ENCODE data around the gene SERGEF. TPM values are rescaled to one million over a fixed set of nuclear protein-coding genes. Genes with fewer than 3 reads are reported as not detected.

Gene SERGEF
- total RNA-seq, 1 donor from 2014 or later = 17.6 TPM

DNA sequence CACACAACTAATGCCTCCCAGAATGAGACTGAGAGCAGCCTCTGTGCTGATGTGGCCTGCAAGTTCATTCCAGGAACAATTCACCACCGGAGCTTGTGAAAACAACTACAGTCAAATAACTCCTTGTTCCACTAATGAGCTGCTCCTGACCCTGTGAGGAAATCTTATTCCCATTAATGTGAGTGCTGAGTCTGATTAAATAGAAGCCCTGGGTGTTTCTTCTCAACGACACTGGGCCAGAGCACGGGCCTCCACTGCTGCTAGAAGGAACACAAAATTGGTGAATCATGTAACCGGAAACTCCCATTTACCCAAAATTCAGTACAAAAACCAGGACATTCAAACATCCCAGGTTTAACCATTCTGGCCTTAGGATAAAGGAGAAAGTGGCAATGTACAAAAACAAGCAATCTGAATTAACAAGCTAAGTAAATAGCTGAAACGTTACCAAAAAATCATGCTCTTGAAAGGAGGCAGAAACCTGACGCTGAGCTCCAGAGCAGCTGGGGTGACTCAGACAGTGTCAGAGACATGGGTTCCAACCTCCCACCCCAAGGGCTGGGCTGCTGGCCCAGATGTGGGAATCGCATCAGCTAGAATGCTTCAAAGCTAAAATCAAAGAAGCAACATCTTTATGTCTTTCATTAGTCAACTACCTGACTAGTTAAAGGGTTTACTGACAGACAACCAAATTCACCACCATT lies 26.7 kb downstream of the SERGEF start:
- Histone ChIP-seq H2AFZ (ENCODE audit: low read depth, low read length) (no peak overlapping the region), H3K4me2 (ENCODE audit: low read length) (peak overlapping the region; percentile 38), H4K20me1 (ENCODE audit: insufficient read depth, low read length) (peaks cover 3% of the 10 kb centered on the region), H3K9me3 (ENCODE audit: insufficient read depth, low read depth, low read length) (no peaks in the 10 kb centered on the region), H3K4me3 (ENCODE audit: insufficient read depth, low read depth, low read length) (no peak overlapping the region), H3K27ac (ENCODE audit: low read depth, low read length) (peak overlapping the region; percentile 51), H3K36me3 (ENCODE audit: insufficient read depth, low read length) (no peaks in the 10 kb centered on the region), H3K79me2 (ENCODE audit: insufficient read depth, low read length) (no peaks in the 10 kb centered on the region), H3K4me1 (ENCODE audit: insufficient read depth, low read length) (peaks cover 16% of the 10 kb centered on the region), H3K9ac (ENCODE audit: low read length) (peak overlapping the region; percentile 42), H3K27me3 (ENCODE audit: insufficient read depth, low read length) (no peaks in the 10 kb centered on the region)
- Mint-ChIP-seq H3K4me1 (ENCODE audit: low read depth, unreplicated experiment) (peaks cover 15% of the 10 kb centered on the region), H3K4me3 (ENCODE audit: unreplicated experiment) (no peak overlapping the region), H3K9me3 (ENCODE audit: unreplicated experiment) (no peaks in the 10 kb centered on the region), H3K36me3 (ENCODE audit: low read depth, unreplicated experiment) (peaks cover 12% of the 10 kb centered on the region), H3K27ac (ENCODE audit: unreplicated experiment) (peak overlapping the region; percentile 5), H3K27me3 (ENCODE audit: low read depth, unreplicated experiment) (no peaks in the 10 kb centered on the region)
- TF ChIP-seq, protein P1, sequence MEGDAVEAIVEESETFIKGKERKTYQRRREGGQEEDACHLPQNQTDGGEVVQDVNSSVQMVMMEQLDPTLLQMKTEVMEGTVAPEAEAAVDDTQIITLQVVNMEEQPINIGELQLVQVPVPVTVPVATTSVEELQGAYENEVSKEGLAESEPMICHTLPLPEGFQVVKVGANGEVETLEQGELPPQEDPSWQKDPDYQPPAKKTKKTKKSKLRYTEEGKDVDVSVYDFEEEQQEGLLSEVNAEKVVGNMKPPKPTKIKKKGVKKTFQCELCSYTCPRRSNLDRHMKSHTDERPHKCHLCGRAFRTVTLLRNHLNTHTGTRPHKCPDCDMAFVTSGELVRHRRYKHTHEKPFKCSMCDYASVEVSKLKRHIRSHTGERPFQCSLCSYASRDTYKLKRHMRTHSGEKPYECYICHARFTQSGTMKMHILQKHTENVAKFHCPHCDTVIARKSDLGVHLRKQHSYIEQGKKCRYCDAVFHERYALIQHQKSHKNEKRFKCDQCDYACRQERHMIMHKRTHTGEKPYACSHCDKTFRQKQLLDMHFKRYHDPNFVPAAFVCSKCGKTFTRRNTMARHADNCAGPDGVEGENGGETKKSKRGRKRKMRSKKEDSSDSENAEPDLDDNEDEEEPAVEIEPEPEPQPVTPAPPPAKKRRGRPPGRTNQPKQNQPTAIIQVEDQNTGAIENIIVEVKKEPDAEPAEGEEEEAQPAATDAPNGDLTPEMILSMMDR (IDR thresholded peaks at IDR 0.05; ENCODE audit: insufficient read depth, low read depth, low read length) = no peak
- DNase-seq (ENCODE audit: low read depth) (peak; percentile 78), FAIRE-seq (no peak)

DNA sequence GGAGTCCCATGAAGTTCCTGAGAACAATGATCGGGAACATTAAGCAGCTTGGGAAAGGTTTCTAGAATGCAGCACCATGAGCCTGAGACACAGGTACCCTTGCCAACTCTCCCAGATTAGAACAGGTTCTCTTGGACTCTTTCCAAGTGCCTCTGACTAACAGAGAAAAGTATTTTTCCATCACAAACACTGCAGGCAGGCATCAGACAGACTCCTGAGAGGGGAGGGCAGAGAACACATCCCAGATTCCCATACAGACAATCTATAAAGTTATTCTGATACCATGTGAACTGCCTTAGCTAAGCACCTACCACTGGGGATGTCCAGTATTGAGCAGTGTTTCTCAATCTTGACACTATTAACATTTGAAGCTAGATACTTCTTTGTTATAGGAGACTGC lies 27.3 kb downstream of the SERGEF start:
- Mint-ChIP-seq H3K27ac (ENCODE audit: unreplicated experiment) (no peak overlapping the region), H3K4me1 (ENCODE audit: low read depth, unreplicated experiment) (peaks cover 15% of the 10 kb centered on the region), H3K9me3 (ENCODE audit: unreplicated experiment) (no peaks in the 10 kb centered on the region), H3K4me3 (ENCODE audit: unreplicated experiment) (no peak overlapping the region), H3K27me3 (ENCODE audit: low read depth, unreplicated experiment) (no peaks in the 10 kb centered on the region), H3K36me3 (ENCODE audit: low read depth, unreplicated experiment) (peaks cover 12% of the 10 kb centered on the region)
- Histone ChIP-seq H3K79me2 (ENCODE audit: insufficient read depth, low read length) (no peaks in the 10 kb centered on the region), H3K27me3 (ENCODE audit: insufficient read depth, low read length) (no peaks in the 10 kb centered on the region), H4K20me1 (ENCODE audit: insufficient read depth, low read length) (peaks cover 3% of the 10 kb centered on the region), H2AFZ (ENCODE audit: low read depth, low read length) (no peak overlapping the region), H3K4me1 (ENCODE audit: insufficient read depth, low read length) (peaks cover 16% of the 10 kb centered on the region), H3K27ac (ENCODE audit: low read depth, low read length) (peak overlapping the region; percentile 51), H3K9me3 (ENCODE audit: insufficient read depth, low read depth, low read length) (no peaks in the 10 kb centered on the region), H3K4me3 (ENCODE audit: insufficient read depth, low read depth, low read length) (no peak overlapping the region), H3K36me3 (ENCODE audit: insufficient read depth, low read length) (no peaks in the 10 kb centered on the region), H3K9ac (ENCODE audit: low read length) (peak overlapping the region; percentile 42), H3K4me2 (ENCODE audit: low read length) (peak overlapping the region; percentile 38)
- DNase-seq (ENCODE audit: low read depth) (peak; percentile 65), FAIRE-seq (no peak)
- TF ChIP-seq, protein P1 (IDR thresholded peaks at IDR 0.05; ENCODE audit: insufficient read depth, low read depth, low read length) = no peak
- no peak for TF ChIP-seq EZH2 (IDR thresholded peaks at IDR 0.05; ENCODE audit: insufficient read depth, low read length)

DNA sequence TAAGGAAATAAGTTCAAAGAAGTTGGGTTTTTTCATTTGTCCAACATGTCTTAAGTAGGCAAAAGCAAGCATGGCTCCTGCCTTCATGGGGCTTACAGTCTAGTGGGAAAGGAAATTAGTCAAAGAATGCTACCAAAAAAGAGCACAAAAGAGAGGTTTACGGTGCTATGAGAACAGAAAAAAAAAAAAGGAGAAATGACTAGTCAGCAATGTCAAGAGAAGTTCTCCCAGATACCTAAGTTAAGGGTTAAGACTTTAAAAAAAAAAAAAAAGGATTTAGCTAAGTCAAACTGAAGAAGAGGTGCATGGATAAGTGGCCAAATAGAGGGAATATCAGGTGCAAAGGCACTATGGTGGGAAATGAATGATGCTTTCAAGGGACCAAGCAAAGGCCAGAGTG lies 29.3 kb downstream of the SERGEF start:
- FAIRE-seq = no peak
- no peak overlapping the region for H3K4me3 Mint-ChIP-seq (ENCODE audit: unreplicated experiment)

More for the DNA sequence above, 29.3 kb downstream of the SERGEF start:
- no peak for DNase-seq (ENCODE audit: low read depth)
- Histone ChIP-seq H3K4me2 (ENCODE audit: low read length) (no peak overlapping the region), H3K9me3 (ENCODE audit: insufficient read depth, low read depth, low read length) (no peaks in the 10 kb centered on the region), H3K4me3 (ENCODE audit: insufficient read depth, low read depth, low read length) (no peak overlapping the region), H4K20me1 (ENCODE audit: insufficient read depth, low read length) (peaks cover 11% of the 10 kb centered on the region), H2AFZ (ENCODE audit: low read depth, low read length) (no peak overlapping the region), H3K4me1 (ENCODE audit: insufficient read depth, low read length) (peaks cover 16% of the 10 kb centered on the region), H3K36me3 (ENCODE audit: insufficient read depth, low read length) (no peaks in the 10 kb centered on the region), H3K79me2 (ENCODE audit: insufficient read depth, low read length) (no peaks in the 10 kb centered on the region), H3K9ac (ENCODE audit: low read length) (no peak overlapping the region), H3K27me3 (ENCODE audit: insufficient read depth, low read length) (no peaks in the 10 kb centered on the region), H3K27ac (ENCODE audit: low read depth, low read length) (no peak overlapping the region)
- Mint-ChIP-seq H3K9me3 (ENCODE audit: unreplicated experiment) (no peaks in the 10 kb centered on the region), H3K4me1 (ENCODE audit: low read depth, unreplicated experiment) (peaks cover 12% of the 10 kb centered on the region), H3K27ac (ENCODE audit: unreplicated experiment) (no peak overlapping the region), H3K36me3 (ENCODE audit: low read depth, unreplicated experiment) (peaks cover 12% of the 10 kb centered on the region), H3K27me3 (ENCODE audit: low read depth, unreplicated experiment) (no peaks in the 10 kb centered on the region)
- TF ChIP-seq, protein P1 (IDR thresholded peaks at IDR 0.05; ENCODE audit: insufficient read depth, low read depth, low read length) = no peak
- no peak for TF ChIP-seq EZH2 (IDR thresholded peaks at IDR 0.05; ENCODE audit: insufficient read depth, low read length)

All from astrocyte (in vitro differentiated cells and primary cell).